Measurements from ENCODE around the gene PRPF8. TPM values are rescaled to one million over a fixed set of nuclear protein-coding genes. Genes with fewer than 3 reads are reported as not detected.

Gene PRPF8
- total and polyA plus RNA-seq, 2 of the 13 experiments (the other 11 are each of a cell fraction or from before 2014, with no cell fraction given): 112 to 179 TPM

DNA sequence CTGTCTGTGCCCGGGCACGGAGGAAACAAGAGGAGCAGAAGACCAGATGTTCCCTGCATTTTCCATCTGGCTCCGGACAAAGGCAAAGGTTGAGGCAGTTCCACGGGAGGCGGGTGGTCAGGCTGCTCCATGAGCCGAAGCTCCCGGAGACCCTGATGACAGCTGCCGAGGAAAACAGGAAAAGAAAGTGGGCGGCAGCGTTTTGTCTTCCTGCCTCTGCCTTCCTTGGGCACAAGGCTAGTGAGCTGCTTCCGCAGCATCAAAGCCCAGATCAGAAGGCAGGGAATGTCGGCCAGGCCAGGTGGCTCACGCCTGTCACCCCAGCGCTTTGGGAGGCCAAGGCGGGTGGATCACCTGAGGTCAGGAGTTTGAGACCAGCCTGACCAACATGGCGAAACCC is 72.3 kb downstream of the PRPF8 start (continued):
- TF ChIP-seq, protein P1, sequence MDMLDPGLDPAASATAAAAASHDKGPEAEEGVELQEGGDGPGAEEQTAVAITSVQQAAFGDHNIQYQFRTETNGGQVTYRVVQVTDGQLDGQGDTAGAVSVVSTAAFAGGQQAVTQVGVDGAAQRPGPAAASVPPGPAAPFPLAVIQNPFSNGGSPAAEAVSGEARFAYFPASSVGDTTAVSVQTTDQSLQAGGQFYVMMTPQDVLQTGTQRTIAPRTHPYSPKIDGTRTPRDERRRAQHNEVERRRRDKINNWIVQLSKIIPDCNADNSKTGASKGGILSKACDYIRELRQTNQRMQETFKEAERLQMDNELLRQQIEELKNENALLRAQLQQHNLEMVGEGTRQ (IDR thresholded peaks at IDR 0.05; ENCODE audit: low read depth, low read length): no peak
- TF ChIP-seq, protein P1 (CRISPR knock-in tag; IDR thresholded peaks at IDR 0.05; ENCODE audit: borderline replicate concordance): no peak
- TF ChIP-seq, protein P2, sequence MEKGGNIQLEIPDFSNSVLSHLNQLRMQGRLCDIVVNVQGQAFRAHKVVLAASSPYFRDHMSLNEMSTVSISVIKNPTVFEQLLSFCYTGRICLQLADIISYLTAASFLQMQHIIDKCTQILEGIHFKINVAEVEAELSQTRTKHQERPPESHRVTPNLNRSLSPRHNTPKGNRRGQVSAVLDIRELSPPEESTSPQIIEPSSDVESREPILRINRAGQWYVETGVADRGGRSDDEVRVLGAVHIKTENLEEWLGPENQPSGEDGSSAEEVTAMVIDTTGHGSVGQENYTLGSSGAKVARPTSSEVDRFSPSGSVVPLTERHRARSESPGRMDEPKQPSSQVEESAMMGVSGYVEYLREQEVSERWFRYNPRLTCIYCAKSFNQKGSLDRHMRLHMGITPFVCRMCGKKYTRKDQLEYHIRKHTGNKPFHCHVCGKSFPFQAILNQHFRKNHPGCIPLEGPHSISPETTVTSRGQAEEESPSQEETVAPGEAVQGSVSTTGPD (CRISPR knock-in tag; IDR thresholded peaks at IDR 0.05): no peak
- TF ChIP-seq FOXP1 (IDR thresholded peaks at IDR 0.05) (no peak), FOXP1 (CRISPR knock-in tag; IDR thresholded peaks at IDR 0.05) (no peak), ZFX (CRISPR knock-in tag; IDR thresholded peaks at IDR 0.05; ENCODE audit: low read depth) (no peak), TBL1XR1 (IDR thresholded peaks at IDR 0.05; ENCODE audit: borderline replicate concordance, low read length, partially characterized antibody) (no peak), GTF2F1 (IDR thresholded peaks at IDR 0.05; ENCODE audit: low read length) (no peak), ZNF589 (CRISPR knock-in tag; conservative IDR thresholded peaks at IDR 0.05) (no peak), ZNF501 (CRISPR knock-in tag; IDR thresholded peaks at IDR 0.05) (no peak), ZNF550 (CRISPR knock-in tag; IDR thresholded peaks at IDR 0.05; ENCODE audit: borderline replicate concordance) (no peak), ZNF503 (CRISPR knock-in tag; IDR thresholded peaks at IDR 0.05) (no peak)
